ENCODE results near the gene TOX3. TPM values are rescaled to one million over a fixed set of nuclear protein-coding genes. Genes with fewer than 3 reads are reported as not detected.

Gene TOX3
- total and polyA plus RNA-seq, 2 donors (not counting 1 experiment from before 2014, with no cell fraction given) = not detected

- DNase-seq (no peak), ATAC-seq (ENCODE audit: low read depth) (no peak)
- Histone ChIP-seq H3K79me2 (ENCODE audit: control insufficient read depth, insufficient read depth, low read length) (no peaks in the 10 kb centered on the region), H3K9ac (ENCODE audit: low read length) (no peak overlapping the region), H3K4me3 (ENCODE audit: control extremely low read depth in 1 of 5, extremely low read depth in 1 of 5, insufficient read depth in 1 of 5, low read depth in 2 of 5, low read length in 4 of 5) (no peak overlapping the region), H4K20me1 (ENCODE audit: control insufficient read depth, insufficient read depth, low read length, poor library complexity, severe bottlenecking) (no peaks in the 10 kb centered on the region), H3K9me3 (ENCODE audit: control extremely low read depth in 1 of 3, control insufficient read depth in 2 of 3, insufficient read depth in 1 of 3, low read length in 2 of 3) (no peaks in the 10 kb centered on the region), H3K4me1 (ENCODE audit: control insufficient read depth in 2 of 2, insufficient read depth in 2 of 2, low read length in 2 of 2) (no peaks in the 10 kb centered on the region), H3K36me3 (replicated peaks in 1 of 2; ENCODE audit: control extremely low read depth in 1 of 2, control insufficient read depth in 1 of 2, extremely low read depth in 1 of 2, insufficient read depth in 2 of 2, low read length in 1 of 2) (no peaks in the 10 kb centered on the region), H3K27me3 (replicated peaks in 1 of 4; ENCODE audit: control extremely low read depth in 1 of 4, control insufficient read depth in 3 of 4, insufficient read depth in 4 of 4, low read length in 3 of 4) (no peaks in the 10 kb centered on the region), H3K27ac (ENCODE audit: low read length in 2 of 2) (no peak overlapping the region), H3K4me2 (replicated peaks; ENCODE audit: low read depth, low read length, poor library complexity, severe bottlenecking) (no peak overlapping the region), H2AFZ (ENCODE audit: insufficient read depth, low read depth, low read length, poor library complexity, severe bottlenecking) (no peak overlapping the region)
- ChIA-PET POLR2A (no interaction called here), CTCF (no interaction called here)
- H3K9me3 Mint-ChIP-seq (ENCODE audit: insufficient read depth) = no peaks in the 10 kb centered on the region
- intact Hi-C loops (cut with micrococcal nuclease) = no loop called here
- no peak overlapping the region for H3K27ac Mint-ChIP-seq
- WGBS (ENCODE audit: insufficient coverage) = 86% methylated on average over 1 of the region's 3 CpGs
- H3K27me3 Mint-ChIP-seq = no peaks in the 10 kb centered on the region
- TF ChIP-seq CTCF (IDR thresholded peaks at IDR 0.05) (no peak), EZH2 (IDR thresholded peaks at IDR 0.05; ENCODE audit: borderline replicate concordance, insufficient read depth, low read depth, low read length, poor library complexity, severe bottlenecking) (no peak)
- H3K4me3 Mint-ChIP-seq = no peak overlapping the region
- no peaks in the 10 kb centered on the region for H3K4me1 Mint-ChIP-seq
These were observed 66.7 kb downstream of the TOX3 start for GRCh38 chr16:52480237-52480636.

- Mint-ChIP-seq H3K27me3 (no peaks in the 10 kb centered on the region), H3K9me3 (ENCODE audit: insufficient read depth) (no peaks in the 10 kb centered on the region), H3K4me3 (no peak overlapping the region), H3K4me1 (no peaks in the 10 kb centered on the region), H3K27ac (no peak overlapping the region)
- CTCF ChIA-PET = no interaction called here
- intact Hi-C loops (cut with micrococcal nuclease) = no loop called here
- no peak for DNase-seq
- Histone ChIP-seq H4K20me1 (ENCODE audit: control insufficient read depth, insufficient read depth, low read length, poor library complexity, severe bottlenecking) (no peaks in the 10 kb centered on the region), H3K4me1 (ENCODE audit: control insufficient read depth in 2 of 2, insufficient read depth in 2 of 2, low read length in 2 of 2) (no peaks in the 10 kb centered on the region), H3K9ac (ENCODE audit: low read length) (no peak overlapping the region), H3K4me2 (replicated peaks; ENCODE audit: low read depth, low read length, poor library complexity, severe bottlenecking) (no peak overlapping the region), H3K27ac (ENCODE audit: low read length in 2 of 2) (no peak overlapping the region), H2AFZ (ENCODE audit: insufficient read depth, low read depth, low read length, poor library complexity, severe bottlenecking) (no peak overlapping the region), H3K9me3 (ENCODE audit: control extremely low read depth in 1 of 3, control insufficient read depth in 2 of 3, insufficient read depth in 1 of 3, low read length in 2 of 3) (no peaks in the 10 kb centered on the region), H3K79me2 (ENCODE audit: control insufficient read depth, insufficient read depth, low read length) (no peaks in the 10 kb centered on the region), H3K36me3 (replicated peaks in 1 of 2; ENCODE audit: control extremely low read depth in 1 of 2, control insufficient read depth in 1 of 2, extremely low read depth in 1 of 2, insufficient read depth in 2 of 2, low read length in 1 of 2) (no peaks in the 10 kb centered on the region), H3K4me3 (ENCODE audit: control extremely low read depth in 1 of 5, extremely low read depth in 1 of 5, insufficient read depth in 1 of 5, low read depth in 2 of 5, low read length in 4 of 5) (no peak overlapping the region), H3K27me3 (replicated peaks in 1 of 4; ENCODE audit: control extremely low read depth in 1 of 4, control insufficient read depth in 3 of 4, insufficient read depth in 4 of 4, low read length in 3 of 4) (no peaks in the 10 kb centered on the region)
- no peak for ATAC-seq (ENCODE audit: low read depth)
- POLR2A ChIA-PET = no interaction called here
- no peak for TF ChIP-seq EZH2 (IDR thresholded peaks at IDR 0.05; ENCODE audit: borderline replicate concordance, insufficient read depth, low read depth, low read length, poor library complexity, severe bottlenecking)
- no peak for TF ChIP-seq CTCF (IDR thresholded peaks at IDR 0.05)
- WGBS (ENCODE audit: insufficient coverage) = 83% methylated on average over 1 of the region's 2 CpGs
These were observed 70.8 kb downstream of the TOX3 start for GRCh38 chr16:52476111-52476510.
